IPS DF 19.7 (cell line): ENCODE results near the gene PBX3.

Experiments used
- DNase-seq: peaks from one replicate; pipeline ENCODE4 v3.0.0-alpha.2; 2013; ENCODE audit warnings: low read depth, low spot score

PBX3 gene

DNA sequence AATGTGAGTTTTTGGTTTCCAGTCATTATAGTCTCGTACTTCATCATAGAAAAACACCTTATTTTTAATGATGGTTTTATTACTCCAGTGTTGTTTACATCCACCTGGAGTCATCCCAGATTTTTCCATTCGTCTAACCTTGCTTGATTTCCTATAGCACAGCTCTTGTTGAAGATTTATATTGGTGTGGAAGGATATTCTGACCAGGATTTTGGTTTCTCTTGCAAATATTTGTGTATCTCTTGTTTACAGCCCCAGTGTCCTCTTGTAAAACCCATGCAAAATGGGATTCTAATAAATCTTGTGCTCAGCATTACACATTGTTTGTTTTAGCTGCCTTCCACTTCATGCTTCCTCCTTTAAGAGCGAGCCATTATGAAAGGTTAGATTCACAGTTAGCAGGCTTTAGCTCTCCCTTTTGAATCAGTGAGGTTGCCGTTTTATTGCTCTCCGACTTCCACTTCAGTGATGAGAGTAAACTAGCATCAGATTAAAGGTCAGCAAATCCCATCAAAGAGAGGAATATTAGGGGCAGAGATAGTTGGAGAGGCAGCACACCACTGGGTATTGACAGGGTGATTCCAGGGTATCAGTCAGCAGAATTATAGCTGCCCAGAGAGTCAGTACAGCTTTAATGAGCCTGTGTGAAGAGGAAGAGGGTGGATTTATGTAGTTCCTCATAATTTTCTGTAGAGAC is 157.1 kb downstream of the PBX3 start:
- no peak for DNase-seq

DNA sequence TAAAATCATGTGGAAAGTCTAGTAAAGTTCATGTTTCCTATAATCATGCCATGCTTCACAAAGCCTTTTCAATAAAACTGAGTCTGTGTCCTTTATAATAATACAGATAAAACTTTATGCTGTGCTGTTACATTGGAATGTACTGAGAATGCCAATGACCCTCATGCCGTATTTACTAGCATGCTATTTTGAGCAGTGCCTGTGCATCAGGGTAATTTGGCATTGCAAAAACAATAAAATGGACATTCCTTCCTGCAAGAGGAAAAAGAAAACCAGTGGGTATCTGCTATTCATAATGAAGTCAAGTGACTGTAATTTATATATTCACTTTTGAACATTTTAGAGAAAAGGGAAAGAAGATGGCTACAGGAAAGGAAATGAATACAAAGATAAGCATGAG is 159.0 kb downstream of the PBX3 start:
- no peak for DNase-seq

DNA sequence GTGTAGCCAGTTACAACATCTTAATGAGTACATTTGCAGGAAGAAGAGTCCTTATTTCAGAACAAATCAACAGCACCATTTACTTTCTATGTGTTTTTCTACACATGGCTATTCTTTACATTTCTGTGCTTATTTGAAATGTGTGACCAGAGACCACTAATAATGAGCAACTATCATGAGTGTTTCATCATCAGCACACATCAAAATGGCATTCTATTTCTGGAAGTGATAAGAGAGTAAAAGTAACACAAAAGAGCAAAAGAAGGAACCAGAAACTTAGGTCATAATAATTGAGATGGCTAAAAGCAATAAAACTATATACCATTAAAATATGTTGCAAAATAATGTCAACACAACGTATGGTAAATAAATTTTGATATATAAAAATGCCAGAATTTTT is 159.7 kb downstream of the PBX3 start:
- DNase-seq = no peak

DNA sequence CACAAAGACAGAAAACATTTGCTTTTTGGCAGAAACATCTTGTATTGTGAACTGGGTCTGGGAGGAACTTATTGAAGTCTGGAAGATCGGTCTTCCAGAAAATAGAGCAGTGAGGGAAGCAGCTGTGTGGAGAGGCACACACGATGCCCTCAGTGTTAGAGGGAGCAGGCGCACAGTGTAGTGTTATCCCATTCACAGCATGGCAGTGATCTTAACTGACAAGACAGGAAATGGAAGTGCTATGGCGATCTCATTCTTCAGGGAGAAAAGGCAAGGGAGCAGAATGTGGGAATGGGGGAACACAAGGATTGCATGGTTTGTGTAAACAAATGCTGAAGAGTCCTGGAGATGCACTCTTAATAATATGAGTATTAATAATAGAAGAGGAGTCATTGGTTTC is 161.0 kb downstream of the PBX3 start:
- no peak for DNase-seq

DNA sequence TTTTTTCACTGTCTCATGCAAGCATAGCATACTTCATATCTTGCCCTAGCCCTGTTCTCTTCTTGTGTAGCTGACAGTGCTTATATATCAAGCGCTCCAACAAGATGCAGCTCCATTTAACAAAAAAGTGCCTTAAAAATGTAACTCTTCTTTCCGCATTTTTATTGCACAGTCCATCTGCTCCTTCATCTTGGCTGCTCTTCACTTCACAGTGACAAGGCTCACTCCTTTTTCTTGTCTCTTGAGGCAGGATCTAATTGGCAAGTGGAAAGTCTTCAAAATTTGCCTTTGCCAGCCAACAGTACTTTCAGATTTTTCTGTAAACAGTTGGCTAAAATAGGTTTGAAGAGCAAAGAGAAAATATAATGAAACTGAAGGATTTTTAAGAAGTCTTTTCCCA is 161.8 kb downstream of the PBX3 start:
- no peak for DNase-seq

DNA sequence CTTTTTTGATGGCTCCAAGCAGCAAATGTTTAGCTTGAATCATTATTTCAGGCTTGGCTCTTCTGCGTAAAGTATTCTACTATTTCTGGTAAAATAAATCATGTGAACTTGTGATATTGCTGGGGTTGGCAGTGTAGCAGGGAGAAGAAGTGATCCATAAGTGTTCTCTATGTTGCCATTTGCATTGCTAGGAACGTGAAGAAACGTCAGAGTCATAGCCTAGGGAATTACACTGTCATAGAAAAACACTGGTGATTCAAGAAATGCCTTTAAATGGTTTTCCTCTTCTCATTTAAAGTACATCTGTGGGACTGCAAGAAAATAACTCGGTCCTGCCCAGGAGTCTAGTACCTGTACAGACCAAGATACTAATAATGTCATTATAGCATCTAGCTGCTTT is 162.3 kb downstream of the PBX3 start:
- no peak for DNase-seq

DNA sequence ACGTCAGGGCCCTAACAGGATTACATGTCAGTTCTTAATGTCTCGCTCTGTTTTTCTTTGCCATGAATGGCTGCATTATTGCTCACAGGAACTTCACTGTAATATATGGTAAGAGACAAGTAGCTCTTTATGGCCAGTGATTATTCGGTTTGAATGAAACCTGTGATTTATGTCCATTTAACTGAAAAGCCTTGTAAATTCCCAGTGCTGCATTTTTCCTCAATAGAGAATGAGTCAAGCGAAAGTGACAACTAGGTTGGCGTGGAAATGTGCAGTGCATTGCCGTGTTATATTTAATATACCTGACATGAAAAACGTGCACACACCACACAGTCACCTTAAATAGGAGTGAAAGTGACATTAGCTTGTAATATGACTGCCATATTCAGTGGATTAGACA is 163.1 kb downstream of the PBX3 start:
- no peak for DNase-seq

DNA sequence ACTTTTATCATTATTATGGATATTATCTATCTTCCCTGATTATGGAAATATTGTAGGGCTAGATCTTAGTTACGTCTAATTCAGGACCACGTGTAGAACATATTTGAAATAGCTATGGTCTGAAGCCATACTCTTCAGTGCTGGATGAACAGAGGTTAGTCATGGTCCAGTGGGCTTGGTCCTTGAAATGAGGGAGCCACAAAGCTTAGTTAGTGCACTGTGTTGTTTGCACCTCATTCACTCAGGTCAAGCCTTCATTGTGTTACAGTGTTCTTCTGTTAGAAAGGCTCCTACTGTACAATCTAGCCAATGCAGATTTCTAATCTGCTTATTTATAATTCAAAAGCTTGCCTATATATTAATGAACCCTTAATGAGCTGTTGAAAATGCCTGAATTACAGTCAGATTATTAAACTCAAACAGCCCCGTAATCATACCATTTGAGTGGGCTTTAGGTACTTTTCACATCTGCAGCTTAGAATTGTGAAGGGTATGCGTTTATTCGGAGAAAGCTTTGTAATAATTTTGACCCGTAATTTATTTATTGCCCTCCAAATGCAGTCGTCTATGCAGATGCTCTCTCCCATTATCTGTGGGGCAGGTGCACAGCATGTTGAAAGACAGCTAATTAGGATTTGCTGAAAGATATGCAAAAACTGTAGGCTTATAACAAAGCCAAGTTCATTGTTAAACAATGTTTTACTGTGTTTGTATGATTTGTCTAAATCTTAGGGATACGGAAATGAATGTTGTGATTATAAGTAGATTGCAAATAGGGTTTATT is 164.9 kb downstream of the PBX3 start:
- DNase-seq = no peak

- no peak for DNase-seq
Measured at GRCh38 chr9:125912667-125913066, 165.5 kb downstream of the PBX3 start.

DNA sequence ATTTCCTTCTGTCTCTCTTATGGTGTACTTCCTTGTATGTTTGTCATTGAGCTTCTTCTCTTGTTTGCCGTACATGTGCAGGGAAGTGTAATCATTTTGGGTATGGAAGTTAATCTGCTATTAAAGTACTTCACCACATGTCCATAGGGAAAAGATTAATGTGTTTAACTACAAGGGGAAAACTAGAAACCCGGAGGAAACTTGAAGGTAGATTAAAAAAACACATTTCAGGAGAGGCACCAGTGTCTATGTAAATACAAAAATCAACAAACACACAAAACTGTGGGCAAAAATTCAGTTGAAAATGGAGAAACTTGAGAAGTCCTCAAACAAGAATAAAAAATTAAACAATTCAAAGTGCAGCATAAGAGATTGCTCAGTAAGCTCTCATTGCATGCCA is 166.4 kb downstream of the PBX3 start:
- DNase-seq = no peak

DNA sequence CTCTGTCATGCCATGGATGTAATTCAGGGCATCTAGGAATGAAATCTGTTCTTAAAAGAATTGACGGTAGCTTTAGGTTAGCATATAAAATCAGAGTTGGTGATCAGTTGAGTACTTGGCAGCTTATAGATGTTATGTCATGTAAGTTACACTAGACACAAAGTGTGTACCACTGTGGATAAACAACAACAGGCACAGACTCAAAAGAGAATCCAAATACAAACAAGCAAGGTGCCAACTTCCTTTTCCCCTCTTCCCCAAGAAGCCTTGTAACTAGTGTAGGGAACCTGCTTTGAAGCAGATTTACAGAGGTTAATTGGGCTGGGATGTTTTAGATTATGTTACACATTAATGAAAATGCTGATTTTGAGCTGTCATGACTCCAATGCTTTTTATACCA is 167.2 kb downstream of the PBX3 start:
- DNase-seq = no peak

DNA sequence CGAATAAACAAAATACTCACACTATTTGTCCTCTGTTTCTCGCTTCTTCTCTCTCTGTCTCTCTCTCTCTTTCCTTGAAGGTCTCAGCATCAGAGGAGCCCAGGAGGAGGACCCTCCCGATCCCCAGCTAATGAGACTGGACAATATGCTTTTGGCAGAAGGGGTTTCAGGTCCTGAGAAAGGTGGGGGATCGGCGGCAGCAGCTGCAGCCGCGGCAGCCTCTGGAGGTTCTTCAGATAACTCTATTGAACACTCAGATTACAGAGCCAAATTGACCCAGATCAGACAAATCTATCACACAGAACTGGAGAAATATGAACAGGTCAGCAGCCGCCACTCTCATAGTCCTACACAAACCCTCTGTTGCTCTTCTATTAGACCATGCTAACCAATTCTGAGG is 168.4 kb downstream of the PBX3 start:
- DNase-seq = no peak

GRCh38 chr9:125919565-125919964 is 172.4 kb downstream of the PBX3 start:
- DNase-seq = no peak

- DNase-seq = no peak
Measured at GRCh38 chr9:125920402-125920801, 173.2 kb downstream of the PBX3 start.

DNA sequence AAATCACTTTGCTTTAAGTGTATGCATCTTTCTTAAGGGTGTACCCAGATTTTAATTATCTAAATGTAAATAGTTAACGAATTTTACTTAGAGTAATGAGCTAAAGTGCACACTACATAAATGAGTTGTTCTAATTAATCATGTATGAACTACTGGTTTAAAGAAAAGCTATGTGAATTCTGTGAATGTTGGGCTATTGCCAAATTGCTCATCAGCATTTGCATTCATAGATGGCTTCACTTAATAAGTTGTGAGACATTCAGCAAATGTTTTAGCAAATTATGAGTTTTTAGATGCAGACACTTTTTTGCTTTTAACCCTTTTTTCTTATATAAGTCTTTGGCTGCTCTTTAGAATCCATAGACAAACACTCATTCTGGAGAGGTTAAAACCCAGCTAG is 175.7 kb downstream of the PBX3 start:
- DNase-seq = no peak

- no peak for DNase-seq
Measured at GRCh38 chr9:125924351-125924750, 177.2 kb downstream of the PBX3 start.

GRCh38 chr9:125926936-125927335 is 179.8 kb downstream of the PBX3 start:
- no peak for DNase-seq

GRCh38 chr9:125929846-125930245 is 182.7 kb downstream of the PBX3 start:
- no peak for DNase-seq

GRCh38 chr9:125931211-125931610 is 184.0 kb downstream of the PBX3 start:
- no peak for DNase-seq

DNA sequence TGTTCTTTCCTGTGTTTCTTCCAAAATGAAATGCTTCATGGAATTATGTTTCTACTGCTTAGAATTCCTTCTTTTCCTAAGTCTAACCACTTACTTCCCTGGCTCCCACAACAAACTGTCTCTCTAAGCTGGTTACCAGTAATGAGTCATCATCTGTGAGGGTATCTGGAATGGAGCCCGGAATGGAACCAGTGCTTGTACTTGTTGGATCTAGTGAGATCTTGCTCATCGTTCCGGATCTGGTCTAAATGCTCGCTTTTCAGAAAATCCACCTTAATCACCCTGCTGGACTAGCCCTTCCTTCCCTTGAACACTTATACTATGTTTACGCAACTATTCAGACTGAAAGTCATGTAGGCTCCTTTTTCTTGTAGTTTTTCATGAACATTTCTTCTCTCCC is 184.8 kb downstream of the PBX3 start:
- DNase-seq = no peak

DNA sequence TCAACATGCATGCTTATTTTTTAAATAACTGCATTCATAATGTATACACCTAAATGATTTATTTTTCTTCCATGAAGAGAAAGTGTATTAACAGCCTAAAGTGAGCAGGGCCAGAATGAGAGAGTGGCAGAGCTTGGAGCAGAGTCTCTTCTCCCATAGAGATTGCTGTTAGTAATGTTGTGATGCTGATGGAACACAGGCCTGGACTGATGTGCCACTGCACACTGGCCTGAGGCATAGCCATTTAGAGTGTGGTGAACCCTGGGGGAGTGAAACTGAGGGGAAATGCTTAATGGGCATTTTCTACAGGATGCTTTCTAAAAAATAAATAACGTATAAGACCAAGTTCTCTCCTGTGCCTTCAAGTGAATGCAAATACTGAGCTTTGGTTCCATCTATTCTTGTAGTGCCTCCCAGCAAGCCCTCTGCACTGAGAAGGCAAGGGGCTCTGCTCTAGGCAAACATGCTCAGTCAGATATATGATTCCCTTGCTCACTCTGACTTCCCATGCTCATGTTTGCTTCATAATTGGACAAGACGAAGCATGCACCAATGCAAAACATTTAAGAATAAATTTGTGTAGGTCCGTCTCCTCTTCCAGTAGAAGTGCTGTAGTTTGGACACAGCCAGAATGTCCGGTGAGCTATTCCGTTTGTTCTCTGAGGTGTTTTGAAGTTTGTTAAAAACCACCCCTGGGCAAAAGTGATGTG is 185.7 kb downstream of the PBX3 start:
- DNase-seq = no peak

DNA sequence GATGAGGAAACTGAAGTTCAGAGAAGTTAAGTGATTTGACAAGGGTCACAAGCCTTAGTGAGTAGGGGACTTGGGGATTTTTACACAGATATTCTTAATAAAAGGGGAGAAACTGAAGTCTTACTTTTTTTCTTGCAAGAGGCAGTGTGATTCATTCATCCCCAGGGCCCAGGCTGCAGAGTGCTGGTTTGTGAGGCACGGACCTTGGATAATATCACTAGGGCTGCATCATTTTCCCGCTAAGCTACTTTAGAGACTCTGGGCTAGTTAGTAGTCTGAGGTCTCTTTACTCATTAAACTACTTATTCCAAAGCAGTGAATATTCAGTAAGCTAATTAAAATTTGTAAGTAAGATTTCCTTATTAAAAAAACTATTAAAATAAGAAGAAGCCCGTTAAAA is 195.0 kb downstream of the PBX3 start:
- DNase-seq = no peak

DNA sequence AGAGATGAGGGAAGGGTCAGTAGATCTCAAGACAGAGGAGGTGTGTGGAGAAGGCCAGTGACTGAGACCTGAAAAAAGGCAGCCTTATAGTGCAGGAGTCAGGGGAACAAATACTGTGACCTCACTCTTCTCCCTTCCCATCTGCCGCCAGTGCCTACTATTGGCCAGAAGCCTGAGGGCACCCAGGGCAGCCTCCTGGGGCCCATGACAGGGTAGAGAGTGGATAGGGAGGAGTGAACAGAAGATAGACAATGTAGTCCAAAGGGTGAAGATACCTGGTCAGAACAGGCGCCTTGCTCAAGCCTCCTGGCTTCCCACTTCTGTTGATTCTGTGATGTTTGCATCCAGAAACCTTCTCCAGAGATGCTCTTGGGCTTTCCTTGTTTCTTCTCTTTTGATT is 196.7 kb downstream of the PBX3 start:
- DNase-seq = no peak
